HEK293T (cell line): ENCODE results near the gene CD2AP.

Experiments used
- ELF4 ChIP-seq: fragments of 450-650 bp; IDR thresholded peaks from 2 replicates; pipeline ENCODE4 v1.6.1; 2017; ENCODE audit warnings: antibody characterized with exemption
- FOXA1 ChIP-seq: fragments of 450-650 bp; IDR thresholded peaks from 2 replicates; pipeline ENCODE4 v1.6.1; 2016; ENCODE audit warnings: mild to moderate bottlenecking
- HDGF ChIP-seq: fragments of 450-650 bp; IDR thresholded peaks from 2 replicates; pipeline ENCODE4 v1.6.1; 2017; ENCODE audit warnings: antibody characterized with exemption, borderline replicate concordance
- SP1 ChIP-seq: fragments of 450-650 bp; IDR thresholded peaks from 2 replicates; pipeline ENCODE4 v1.6.1; 2017
- ZNF384 ChIP-seq: fragments of 450-650 bp; IDR thresholded peaks from 2 replicates; pipeline ENCODE4 v1.6.1; 2016

- TF ChIP-seq FOXA1 (no peak), SP1 (no peak), ELF4 (no peak), HDGF (no peak), ZNF384 (0 out of 2 replicates have a peak, but pooled peaks have one; percentile 33)
These were observed 192.3 kb downstream of the CD2AP start for GRCh38 chr6:47669684-47670513.
